Measurements from ENCODE around the gene PANK1.

PANK1 gene

DNA sequence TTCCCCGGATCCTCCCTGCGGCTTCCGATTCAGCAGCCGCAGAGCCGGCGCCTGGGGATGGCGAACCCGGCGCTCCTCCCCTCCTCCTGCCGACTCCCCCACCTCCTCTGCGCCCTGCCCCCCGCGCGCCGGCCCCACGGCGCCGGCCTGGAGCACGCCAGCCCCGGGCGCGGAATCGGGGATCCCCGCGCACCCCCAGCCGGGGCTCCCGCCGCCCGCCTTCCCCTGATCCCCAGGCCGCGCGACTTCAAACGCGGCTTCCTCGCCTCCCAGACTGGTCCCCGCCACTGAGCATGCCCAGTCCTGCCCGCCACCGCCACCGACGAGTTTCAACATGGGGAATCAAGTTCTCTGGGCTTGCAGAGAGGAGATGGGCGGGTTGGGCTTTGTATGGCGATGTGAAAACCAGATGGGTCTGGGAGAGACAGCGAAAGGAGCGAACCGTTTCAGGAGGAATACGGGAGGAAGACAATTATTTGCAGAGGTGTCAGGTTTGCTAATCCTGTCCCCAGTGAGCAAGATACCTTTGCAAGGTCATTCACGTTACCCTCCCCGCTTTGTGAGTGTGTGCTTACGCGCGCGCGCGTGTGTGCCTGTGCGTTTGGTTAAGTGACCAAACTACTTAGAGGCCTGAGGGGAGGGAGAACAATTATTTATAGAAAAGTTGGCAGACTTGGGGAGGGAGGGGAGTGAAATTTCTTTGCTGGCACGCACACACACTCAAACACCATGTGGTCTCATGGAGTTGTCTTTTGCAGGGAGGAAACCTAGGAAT, at the start of gene PANK1:
PANK1 (minus strand) TSS at position 276 of the 775 bp plus-strand sequence. CDS start 351 bp downstream, outside the sequence.
- peak in 1 of 2 donors; percentile 35 for DNase-seq (ENCODE audit: low read depth in 2 of 2)

DNA sequence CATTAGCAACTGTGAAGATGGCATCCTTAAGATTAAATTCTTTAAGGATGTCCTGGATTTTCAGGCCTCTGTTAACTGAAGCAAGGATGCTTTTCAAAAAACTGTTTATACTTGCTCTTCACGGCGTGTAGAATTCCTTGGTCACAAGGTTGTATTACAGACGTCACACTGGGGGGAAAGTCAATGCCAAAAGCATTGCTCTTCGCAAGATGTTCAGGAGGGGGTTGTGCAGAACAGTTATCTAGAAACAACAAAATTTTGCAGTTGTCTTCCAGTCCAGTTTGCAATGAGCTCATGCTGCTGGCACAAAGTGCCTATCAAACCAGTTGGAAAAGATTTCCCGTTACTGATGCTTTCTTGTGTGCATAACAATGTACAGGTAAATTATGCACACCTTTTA, 48.1 kb upstream of the PANK1 start:
- no peak for DNase-seq (ENCODE audit: low read depth in 2 of 2)

DNA sequence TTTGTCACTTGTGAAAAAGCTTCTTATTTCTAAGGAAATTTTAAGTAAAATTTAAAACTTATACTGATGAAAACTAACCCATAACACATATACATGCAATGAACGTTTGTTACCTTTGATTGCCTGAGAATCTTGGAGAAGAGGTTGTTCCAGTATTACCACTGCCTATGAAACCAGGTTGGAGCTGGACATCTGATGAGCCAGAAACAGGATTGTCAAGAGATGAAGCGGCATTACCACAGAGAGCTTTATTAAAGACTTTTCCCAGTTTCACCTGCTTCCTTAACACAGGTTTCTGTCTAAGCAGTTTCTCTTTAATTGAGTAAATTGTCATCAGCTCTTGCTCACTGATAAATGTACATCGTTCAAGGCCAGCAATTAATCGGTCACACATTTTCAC, 47.4 kb upstream of the PANK1 start:
- no peak for DNase-seq (ENCODE audit: low read depth in 2 of 2)

DNA sequence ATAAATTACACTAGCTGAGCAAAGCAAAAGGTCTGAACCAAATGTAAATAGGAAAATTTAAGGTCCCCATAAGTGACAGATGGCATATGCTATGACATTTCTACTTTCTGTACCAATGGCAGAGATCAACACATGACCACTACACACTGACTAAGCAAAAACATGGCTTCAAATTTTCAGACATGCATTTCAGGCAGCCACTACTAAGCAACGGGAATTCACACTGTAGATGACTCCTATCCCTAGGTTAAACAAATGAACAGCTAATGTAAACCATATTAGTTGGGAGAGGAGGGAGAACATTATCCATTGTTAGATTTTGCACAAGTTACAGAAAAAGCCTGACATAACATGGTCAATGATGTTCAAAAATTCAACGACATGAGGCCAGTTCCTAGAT, 45.0 kb upstream of the PANK1 start:
- DNase-seq (ENCODE audit: low read depth in 2 of 2) = no peak

DNA sequence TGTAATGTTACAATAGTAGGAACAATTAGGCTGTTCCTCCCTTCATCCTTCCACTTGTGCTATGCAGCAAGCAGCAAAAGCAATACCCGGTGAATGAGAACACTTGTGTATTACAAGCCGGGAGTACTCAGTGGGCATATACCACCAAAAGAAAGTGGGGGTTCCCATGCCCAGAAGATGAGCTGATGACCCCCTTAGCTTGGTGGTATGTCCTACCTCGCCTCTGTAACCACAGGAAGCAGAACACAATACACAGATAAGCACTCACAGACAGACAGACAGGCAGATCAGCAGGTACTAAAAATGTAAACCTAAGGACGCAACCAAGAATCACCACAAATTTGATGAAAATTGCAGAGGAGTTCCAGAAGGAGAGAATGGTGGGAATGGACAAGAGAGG, 40.9 kb upstream of the PANK1 start:
- DNase-seq (ENCODE audit: low read depth in 2 of 2) = no peak

DNA sequence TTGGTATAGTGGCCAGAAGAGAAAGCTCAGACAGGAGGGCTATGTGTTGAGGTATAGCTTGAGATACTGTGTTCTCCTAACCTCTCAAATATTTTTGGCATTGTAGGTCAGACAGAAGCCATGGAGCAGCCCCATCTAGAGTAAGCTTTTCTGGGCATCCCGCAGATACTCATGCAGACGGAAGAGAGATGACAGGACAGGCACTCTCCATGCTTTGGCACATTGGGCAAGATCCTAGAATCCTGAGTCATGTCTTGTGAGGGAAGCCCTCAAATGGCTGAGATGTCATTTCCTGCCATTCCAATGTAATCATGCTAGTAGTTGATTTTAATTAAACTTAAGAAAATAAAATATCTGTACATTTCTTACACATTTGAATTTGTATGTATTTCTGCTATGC, 39.6 kb upstream of the PANK1 start:
- no peak for DNase-seq (ENCODE audit: low read depth in 2 of 2)

DNA sequence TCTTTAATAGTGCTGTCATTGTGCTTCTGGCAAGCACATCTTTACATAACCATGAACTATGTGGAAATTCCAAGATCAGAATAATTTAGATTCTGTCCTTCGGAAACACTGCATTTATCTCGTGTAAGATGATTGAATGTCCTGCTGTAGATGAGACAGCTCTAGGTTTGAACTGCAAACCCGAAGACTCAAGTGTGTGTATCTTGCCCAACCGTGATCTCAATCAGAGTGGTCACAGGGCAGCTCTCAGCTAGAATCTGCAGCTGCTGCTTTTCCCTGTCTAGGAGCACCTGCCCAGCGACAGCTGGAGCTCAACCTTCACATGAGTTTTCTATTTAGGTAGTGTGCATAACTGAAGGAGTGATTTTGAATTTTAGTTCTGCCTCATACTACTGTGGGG, 38.8 kb upstream of the PANK1 start:
- no peak for DNase-seq (ENCODE audit: low read depth in 2 of 2)

DNA sequence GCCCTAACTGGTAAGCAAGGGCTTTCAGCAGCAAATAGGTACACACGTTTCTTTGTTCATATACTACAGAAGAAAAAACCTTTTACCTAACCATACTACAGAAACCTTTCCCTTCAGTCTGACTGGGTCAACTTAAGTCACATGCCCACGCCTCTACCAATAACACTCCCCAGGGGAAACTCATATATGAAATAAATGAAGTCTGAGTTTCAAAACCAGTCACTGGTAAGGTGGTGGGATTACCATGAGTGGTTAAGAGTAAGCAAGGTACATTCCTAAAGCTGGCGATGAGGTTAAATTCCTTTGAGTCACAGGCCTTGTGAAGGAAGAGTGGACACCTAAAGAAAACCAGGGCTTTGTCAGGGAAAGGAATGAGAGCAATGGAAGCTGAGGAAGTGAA, 34.9 kb upstream of the PANK1 start:
- DNase-seq (ENCODE audit: low read depth in 2 of 2) = no peak

DNA sequence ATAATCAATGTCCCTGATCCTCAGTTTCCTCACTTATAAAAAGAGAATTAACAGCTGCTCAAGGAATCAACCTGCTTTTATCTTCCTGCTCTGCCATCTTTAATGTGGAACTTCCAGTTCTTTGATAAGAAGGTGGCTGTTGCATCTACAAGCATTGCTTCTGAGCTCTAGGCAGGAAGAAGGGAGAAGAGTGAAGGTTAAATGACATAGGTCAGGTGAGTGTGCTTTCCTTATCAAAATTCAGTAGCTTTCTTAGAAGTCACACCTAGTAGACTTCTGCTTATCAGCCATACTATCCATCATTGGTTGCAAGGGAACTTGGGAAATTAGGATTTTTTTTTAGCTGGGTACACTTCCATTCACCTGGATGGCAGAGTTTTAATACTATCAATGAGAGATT, 32.3 kb upstream of the PANK1 start:
- DNase-seq (ENCODE audit: low read depth in 2 of 2) = no peak

DNA sequence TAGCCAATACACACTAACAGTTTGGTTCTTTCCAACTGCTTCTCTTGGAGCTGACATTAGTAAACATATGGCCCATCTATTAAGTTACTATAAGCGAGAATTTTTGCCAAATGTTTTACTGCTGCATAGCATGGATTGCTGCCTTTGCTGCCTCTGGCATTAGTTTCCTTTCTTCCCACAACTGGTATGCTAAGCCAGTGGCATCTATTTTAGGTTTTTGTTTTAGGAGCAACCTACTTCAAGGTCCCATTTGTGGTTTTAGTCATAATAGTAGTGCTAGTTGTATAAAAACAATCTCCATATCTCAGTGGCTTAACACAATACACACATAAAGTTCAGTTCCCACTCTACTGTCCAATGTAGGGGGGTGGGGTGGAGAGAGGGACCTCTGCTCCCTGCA, 25.9 kb upstream of the PANK1 start:
- no peak for DNase-seq (ENCODE audit: low read depth in 2 of 2)

DNA sequence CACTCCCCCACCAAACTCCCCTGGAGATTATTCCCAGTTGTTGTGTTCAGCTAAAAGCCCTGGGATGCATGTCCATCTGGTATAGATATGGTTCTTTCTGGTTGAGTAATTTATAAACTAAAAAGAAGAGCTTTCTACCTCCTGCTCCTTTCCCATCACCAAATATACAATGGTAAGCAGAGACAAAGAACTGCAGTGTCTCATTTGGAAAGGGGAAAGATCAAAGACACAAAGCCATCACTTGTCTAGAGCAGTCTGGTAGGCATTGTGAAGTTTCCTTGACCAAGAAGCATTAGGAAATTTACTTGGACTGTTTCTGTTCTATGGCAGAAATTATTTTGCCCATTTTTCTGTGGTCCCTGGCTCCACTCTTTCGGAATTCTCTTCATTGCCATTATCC, 24.9 kb upstream of the PANK1 start:
- DNase-seq (ENCODE audit: low read depth in 2 of 2) = no peak

DNA sequence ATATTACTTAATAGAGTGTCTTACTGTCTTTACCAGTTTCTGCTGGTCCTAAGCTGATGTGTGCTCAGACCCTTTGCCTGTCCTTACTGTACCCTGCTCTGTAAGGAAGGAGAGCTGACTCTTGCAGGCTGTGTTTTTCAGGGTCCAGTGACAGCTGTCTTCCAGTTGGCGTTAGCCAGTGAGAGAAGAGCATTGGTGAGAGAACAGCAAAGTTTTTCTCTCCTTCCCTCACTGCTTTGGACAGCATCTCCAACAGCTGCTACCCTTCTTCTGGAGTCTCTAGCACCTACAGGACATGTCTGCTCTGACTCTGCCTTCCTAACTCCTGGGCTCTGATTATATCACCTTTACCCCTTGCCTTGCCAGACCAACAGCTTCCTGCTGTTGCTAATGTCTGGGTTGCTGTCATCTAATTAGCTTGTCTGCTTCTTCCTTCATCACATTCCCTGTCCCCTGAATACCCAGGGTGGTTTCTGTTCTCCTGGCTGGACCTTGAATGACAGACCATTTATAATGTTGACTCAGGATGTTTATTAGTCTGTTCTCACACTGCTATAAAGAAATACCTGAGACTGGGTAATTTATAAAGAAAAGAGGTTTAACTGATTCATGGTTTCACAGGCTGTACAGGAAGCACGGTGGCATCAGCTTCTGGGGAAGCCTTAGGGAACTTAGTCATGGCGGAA, 23.5 kb upstream of the PANK1 start:
- no peak for DNase-seq (ENCODE audit: low read depth in 2 of 2)

DNA sequence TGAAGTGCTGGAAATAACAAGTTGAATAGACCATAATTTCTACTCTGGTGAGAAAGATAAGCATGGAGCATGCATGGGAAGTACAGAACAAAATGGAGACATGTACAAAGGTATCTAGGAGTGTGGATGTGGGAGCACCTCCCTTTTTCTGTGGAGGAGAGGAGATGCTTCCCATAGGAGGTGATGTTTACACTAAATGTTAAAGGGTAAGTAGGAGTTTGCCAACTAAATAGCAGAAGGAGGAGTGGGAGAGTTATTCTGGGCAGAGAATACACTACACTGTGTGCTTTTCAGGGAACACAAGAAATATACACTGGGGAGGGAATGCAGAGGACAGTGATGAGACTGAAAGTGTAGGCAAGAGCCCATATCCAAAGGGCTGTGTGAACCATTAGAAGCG, 21.1 kb upstream of the PANK1 start:
- no peak for DNase-seq (ENCODE audit: low read depth in 2 of 2)

DNA sequence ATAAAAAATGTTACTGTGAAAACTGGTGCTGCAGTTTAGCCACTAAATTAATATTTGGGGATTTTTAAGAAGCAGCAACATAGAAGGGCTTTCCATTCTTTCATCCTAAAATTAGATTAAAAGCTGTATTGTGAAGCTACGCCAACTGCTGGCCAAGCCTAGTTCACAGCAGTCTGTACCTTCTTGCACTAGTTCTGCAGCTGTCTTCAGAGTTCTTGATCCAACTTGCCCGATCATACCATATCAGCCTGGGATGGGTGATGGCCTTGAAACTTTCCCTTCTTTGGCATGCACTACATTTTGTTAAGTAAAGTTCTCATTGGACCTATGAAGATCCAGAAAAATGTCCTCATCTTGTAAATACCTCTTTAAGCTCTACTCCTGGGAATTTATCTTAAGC, 20.3 kb upstream of the PANK1 start:
- no peak for DNase-seq (ENCODE audit: low read depth in 2 of 2)

DNA sequence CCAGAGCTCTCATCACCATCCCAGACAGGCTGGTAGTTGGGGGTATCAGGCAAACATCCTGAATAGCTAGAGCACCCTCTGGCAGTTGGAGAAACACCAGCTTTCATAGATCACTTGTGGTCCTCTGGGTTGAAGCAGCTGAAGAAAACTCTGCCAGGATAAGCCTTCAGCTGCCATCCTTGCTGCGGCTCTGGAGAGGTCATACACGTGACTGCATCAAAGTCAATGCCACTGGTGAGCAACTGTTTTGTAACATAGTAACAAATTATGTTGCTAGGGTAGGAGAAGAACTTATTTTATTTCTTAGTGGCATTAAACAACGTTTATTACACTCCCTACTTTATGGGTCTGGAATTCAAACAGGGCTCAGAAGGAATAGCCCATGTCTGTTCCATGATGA, 19.2 kb upstream of the PANK1 start:
- no peak for DNase-seq (ENCODE audit: low read depth in 2 of 2)

DNA sequence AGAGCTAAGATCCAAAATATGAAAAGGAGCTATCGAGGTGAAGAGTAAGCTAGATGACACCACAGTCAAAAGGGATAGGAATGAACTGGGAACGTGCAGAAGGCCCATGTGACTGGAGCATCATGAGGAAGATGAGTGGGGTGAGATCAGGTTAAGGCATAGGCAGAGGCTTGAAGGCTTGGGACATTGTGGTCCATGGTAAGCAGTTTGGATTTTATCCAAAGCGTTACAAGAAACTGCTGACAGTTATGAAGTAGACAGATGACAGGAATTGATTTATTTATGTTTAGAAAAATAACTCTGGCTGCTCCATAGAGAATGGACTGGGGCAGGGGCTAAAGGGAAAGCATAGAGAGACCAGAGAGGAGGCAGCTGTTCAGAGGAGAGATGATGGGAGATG, 18.1 kb upstream of the PANK1 start:
- no peak for DNase-seq (ENCODE audit: low read depth in 2 of 2)

DNA sequence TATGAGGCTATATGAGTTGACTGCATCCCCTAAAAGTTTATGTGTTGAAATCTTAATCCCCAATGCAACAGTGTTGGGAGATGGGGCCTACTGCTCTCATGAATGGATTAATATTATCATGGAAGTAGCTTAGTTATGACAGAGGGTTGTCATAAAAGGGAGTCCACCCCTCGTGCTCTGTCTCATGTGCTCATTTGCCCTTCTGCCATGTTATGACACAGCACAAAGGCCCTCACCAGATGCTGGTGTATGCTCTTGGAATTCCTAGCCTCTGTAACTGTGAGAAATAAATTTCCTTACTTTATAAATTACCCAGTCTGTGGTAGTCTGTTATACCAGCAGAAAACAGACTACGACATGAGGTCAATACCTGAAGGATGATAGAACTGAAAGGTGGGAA, 17.6 kb upstream of the PANK1 start:
- DNase-seq (ENCODE audit: low read depth in 2 of 2) = no peak

DNA sequence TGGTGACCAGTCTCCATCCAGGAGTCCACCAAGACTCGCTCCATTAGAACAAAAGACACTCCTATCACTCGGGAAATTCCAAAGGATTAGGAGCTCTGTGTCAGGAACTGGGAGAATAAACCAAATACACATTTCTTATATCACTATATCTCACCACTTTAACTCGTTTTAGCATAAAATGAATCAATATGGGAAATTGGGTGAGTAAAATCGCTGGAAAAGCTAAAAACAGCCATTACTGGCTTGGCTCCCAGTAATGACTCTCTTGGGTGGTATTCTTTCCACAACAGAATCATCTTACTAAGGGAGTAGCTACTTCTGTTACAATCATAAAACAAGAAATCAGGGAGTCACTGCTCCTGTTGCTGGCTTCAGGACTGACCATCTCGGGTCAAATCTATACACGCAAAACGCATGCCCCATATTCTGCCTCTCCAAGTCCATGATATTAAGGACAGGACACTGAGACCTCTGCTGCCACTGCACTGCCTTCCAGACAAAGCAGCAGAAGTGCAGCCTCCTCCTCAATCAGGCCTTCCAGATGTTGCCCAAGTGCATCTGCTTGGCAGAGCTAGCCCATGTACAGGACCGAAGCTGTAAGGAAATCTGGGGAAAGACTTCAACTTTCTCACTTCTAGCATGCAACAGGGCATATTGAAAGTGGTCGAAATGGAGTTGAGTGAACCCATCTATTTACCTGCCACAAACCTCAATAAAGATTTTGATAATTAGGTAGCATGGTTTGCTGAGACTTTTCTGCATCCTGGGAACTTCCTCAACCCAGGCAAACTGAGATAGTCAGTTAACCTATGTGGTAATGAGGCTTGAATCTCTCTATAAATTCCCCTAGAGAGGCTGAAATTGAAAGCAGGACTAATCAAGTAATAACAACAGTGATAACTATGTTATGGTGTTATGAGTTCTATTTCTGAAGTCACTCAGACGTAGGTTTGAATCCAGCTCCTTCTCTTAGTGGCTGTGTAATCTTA, 14.4 kb upstream of the PANK1 start:
- no peak for DNase-seq (ENCODE audit: low read depth in 2 of 2)

DNA sequence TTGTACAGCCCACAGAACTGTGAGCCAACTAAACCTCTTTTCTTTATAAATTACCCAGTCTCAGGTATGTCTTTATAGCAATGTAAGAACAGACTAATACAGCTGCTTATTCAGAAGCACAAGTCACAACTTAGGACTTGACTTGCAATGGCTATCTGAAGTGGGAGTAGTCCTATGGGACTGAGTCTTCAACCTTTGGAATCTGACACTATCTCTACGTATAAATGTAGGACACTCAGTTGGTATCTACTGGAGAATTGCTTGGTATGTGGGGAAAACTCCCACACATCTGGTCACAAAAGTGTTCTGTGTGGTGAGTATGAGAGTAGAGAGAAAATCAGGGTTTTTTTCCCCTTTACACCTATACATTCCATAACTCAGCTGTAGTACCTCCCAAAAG, 12.3 kb upstream of the PANK1 start:
- no peak for DNase-seq (ENCODE audit: low read depth in 2 of 2)

DNA sequence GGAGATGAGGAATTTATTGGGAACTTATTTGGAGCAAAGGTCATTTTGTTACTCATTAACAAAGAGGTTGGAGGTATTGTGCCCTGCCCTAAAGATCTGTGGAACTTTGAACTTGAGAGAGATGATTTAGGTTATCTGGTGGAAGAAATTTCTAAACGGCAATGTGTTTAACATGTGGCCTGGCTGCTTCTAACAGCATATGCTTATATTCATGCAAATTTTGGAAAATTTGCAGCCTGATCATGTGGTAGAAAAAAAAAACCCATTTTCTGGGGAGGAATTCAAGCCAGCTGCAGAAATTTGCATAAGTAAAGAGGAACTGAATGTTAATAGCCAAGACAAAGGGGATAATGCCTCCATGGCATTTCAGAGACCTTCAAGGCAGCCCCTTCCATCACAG, 10.7 kb upstream of the PANK1 start:
- DNase-seq (ENCODE audit: low read depth in 2 of 2) = no peak

DNA sequence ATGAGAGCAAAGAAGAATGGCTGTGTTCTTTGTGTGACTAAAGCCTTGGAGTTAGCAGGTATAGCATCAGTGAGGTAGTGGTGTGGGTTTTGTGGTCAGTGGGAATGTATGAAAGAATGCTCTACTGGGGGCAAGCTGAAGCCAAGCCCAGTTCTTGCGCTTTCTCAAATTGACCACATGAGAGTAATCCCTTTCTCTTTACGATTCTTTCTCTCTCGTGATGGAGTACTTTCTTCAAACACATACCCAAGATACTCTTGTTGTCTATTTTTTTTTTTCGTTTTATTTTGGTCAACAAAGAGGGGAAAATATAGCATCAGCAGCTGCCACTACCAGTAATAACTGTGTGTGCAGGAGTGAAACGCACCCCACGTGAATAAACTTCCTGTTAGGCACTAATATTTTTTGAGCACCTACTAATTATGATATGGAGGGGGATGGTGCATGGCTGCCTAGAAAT, 8.4 kb upstream of the PANK1 start:
- DNase-seq (ENCODE audit: low read depth in 2 of 2) = no peak

DNA sequence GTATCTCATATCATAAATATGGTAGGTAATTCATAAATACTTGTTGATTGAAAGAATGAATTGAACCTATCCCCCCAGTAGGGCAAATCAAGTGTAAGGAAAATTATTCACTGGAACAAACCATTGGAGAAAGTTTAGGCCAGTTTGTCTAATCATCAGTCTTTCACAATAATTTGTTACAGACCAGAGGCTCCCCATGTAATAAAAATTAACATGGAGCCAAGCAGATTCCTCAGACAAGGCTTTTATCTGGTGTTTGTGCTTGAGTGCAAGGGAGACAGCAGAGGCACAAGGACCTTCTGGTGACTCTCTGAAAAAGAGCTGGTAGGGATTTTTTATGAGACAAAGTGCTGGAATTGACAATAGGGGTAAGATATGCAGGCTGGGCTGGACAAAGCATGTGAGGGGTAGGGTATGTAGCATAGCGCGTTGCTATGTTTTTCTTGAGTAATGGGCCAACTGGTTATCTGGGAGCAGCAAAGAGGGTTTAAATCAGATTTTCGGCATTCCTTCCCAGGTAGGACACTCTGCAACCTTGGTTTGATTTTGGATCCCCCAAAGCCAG, 7.8 kb upstream of the PANK1 start:
- DNase-seq (ENCODE audit: low read depth in 2 of 2) = no peak

Data from stimulated activated CD8-positive, alpha-beta memory T cell treated with anti-CD3 and anti-CD28 coated beads, Interleukin-2, amount 100 ng/mL, for 1 hour (primary cell).